HG02943 (cell line): ENCODE results near the gene NIPSNAP2.
"Not testable (repeated sequence)": the region's sequence is repeated elsewhere in the genome, so short reads cannot be mapped to it uniquely, and the experiment has no call there.

ENCODE experiments used
- ATAC-seq: cut with Tn5 transposase; IDR thresholded peaks from one replicate; pipeline ENCODE4 v1.9.1; 2021; ENCODE audit warnings: mild to moderate bottlenecking, low read depth, moderate library complexity; ENCODE audit not compliant: unreplicated experiment

Gene NIPSNAP2

GRCh38 chr7:55964261-55965099, at the start of gene NIPSNAP2:
Gene NIPSNAP2 (plus strand): TSS chr7:55964585. CDS start chr7:55964610, 25 bp downstream.
- ATAC-seq = peak; percentile 68

- ATAC-seq = no peak
Measured at GRCh38 chr7:55917771-55918170, 46.6 kb upstream of the NIPSNAP2 start.

- no peak for ATAC-seq
Measured at GRCh38 chr7:55928006-55928767, 36.2 kb upstream of the NIPSNAP2 start.

GRCh38 chr7:55931421-55932151, 32.8 kb upstream of the NIPSNAP2 start:
- no peak for ATAC-seq

GRCh38 chr7:55939514-55940123, 24.8 kb upstream of the NIPSNAP2 start:
- ATAC-seq = no peak

- ATAC-seq = no peak
Measured at GRCh38 chr7:55946545-55946944, 17.8 kb upstream of the NIPSNAP2 start.

- peak; percentile 100 for ATAC-seq
Measured at GRCh38 chr7:55951637-55952351, 12.6 kb upstream of the NIPSNAP2 start, which contains the start of gene MRPS17. Gene MRPS17 (plus strand): TSS chr7:55951877. CDS start chr7:55953196, 1,319 bp downstream.

- ATAC-seq = not testable (repeated sequence)
Measured at GRCh38 chr7:55952352-55952671, 12.1 kb upstream of the NIPSNAP2 start.

GRCh38 chr7:55953707-55954475, 10.5 kb upstream of the NIPSNAP2 start:
- ATAC-seq = no peak

GRCh38 chr7:55957190-55957589, 7.2 kb upstream of the NIPSNAP2 start:
- no peak for ATAC-seq

- ATAC-seq = no peak
Measured at GRCh38 chr7:55962014-55962413, 2.4 kb upstream of the NIPSNAP2 start.

- ATAC-seq = no peak
Measured at GRCh38 chr7:55963584-55964168, 709 bp upstream of the NIPSNAP2 start.

GRCh38 chr7:55965100-55965470, 700 bp downstream of the NIPSNAP2 start:
- no peak for ATAC-seq

- no peak for ATAC-seq
Measured at GRCh38 chr7:55965805-55966421, 1.5 kb downstream of the NIPSNAP2 start.

- ATAC-seq = no peak
Measured at GRCh38 chr7:55966851-55967250, 2.5 kb downstream of the NIPSNAP2 start.

GRCh38 chr7:55969391-55969790, 5.0 kb downstream of the NIPSNAP2 start:
- no peak for ATAC-seq

GRCh38 chr7:55970561-55970960, 6.2 kb downstream of the NIPSNAP2 start:
- no peak for ATAC-seq

GRCh38 chr7:55970978-55971377, 6.6 kb downstream of the NIPSNAP2 start:
- ATAC-seq = no peak
